ENCODE results near the gene SP6. TPM values are rescaled to one million over a fixed set of nuclear protein-coding genes. Genes with fewer than 3 reads are reported as not detected.

Gene SP6
- total and polyA plus RNA-seq, 3 donors from 2014 or later, result 0.31 to 0.79 (median 0.43) TPM

GRCh38 chr17:47813512-47814031, 37.4 kb downstream of the SP6 start:
- TF ChIP-seq POLR2A (IDR thresholded peaks at IDR 0.05), result no peak
- TF ChIP-seq CTCF (IDR thresholded peaks at IDR 0.05), result no peak
- Histone ChIP-seq H3K27ac (no peak overlapping the region), H3K36me3 (ENCODE audit: low read depth, missing control alignments) (no peaks in the 10 kb centered on the region), H3K4me3 (no peak overlapping the region), H3K9me3 (no peaks in the 10 kb centered on the region), H3K27me3 (no peaks in the 10 kb centered on the region), H3K4me1 (no peaks in the 10 kb centered on the region)
- no peak for DNase-seq
- 96 to 97% methylated on average over 6 to 22 of the region's 22 CpGs for WGBS, 2 donors
- intact Hi-C loops (cut with DNase I; ENCODE audit: low total_unique reads), result no loop called here

DNA sequence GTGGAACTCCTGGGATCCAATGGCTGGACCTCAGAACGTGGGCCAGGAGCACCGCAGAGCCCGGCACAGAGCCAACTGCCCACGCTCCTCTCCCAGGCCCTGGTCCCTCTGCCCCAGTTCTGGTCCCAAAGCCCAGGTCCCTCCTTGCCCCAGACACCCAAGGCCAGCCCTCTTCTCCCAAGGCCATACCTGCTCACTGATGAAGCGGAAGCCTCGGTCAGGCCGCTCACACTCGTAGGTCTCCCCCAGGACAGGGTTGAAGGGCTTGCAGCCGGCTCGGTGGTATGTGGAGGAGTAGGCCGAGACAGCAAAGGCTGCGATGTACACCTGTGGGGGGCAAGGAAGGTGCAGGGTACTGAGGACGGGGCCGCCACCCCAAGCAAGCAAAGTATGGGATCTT, 37.9 kb downstream of the SP6 start:
- DNase-seq, result no peak
- 90 to 91% methylated on average over 9 to 14 of the region's 14 CpGs for WGBS, 2 donors
- TF ChIP-seq CTCF (IDR thresholded peaks at IDR 0.05), result no peak
- no peak for TF ChIP-seq POLR2A (IDR thresholded peaks at IDR 0.05)
- H3K27me3 ChIP-seq, result no peaks in the 10 kb centered on the region
- H3K4me3 ChIP-seq, result no peak overlapping the region
- H3K4me1 ChIP-seq, result no peaks in the 10 kb centered on the region
- H3K36me3 ChIP-seq (ENCODE audit: low read depth, missing control alignments), result no peaks in the 10 kb centered on the region
- no peak overlapping the region for H3K27ac ChIP-seq
- H3K9me3 ChIP-seq, result no peaks in the 10 kb centered on the region
- intact Hi-C loops (cut with DNase I; ENCODE audit: low total_unique reads), result no loop called here

- no peak overlapping the region for H3K4me3 ChIP-seq
- no peak for TF ChIP-seq POLR2A (IDR thresholded peaks at IDR 0.05)
- no peaks in the 10 kb centered on the region for H3K9me3 ChIP-seq
- intact Hi-C loops (cut with DNase I; ENCODE audit: low total_unique reads), result no loop called here
- no peak for DNase-seq
- no peaks in the 10 kb centered on the region for H3K36me3 ChIP-seq (ENCODE audit: low read depth, missing control alignments)
- no peak overlapping the region for H3K27ac ChIP-seq
- 77 to 84% methylated on average over 16 to 18 of the region's 18 CpGs for WGBS, 2 donors
- no peaks in the 10 kb centered on the region for H3K4me1 ChIP-seq
- H3K27me3 ChIP-seq, result no peaks in the 10 kb centered on the region
These were observed 38.6 kb downstream of the SP6 start for GRCh38 chr17:47812146-47812920.

DNA sequence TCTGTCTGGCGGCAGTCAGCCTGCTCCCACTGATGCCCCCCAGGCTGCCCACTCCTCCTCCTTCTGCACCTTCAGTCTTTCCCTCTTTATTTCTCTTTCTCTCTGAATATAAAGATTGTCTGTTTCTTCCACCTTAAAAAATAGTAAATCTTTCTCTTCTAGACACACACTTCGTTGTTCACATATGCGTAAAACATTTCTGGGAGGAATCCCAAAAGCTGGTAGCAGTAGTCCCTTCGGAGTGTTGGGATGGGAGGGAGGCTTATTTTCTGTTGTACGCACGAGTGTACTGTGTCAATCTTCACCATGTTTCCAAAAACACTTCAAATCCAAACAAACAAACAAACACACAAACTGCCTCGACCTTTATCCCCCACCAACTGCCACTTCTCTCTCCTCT, 39.3 kb downstream of the SP6 start:
- 68 to 75% methylated on average over 7 of the region's 7 CpGs for WGBS, 2 donors
- Histone ChIP-seq H3K4me1 (no peaks in the 10 kb centered on the region), H3K36me3 (ENCODE audit: low read depth, missing control alignments) (no peaks in the 10 kb centered on the region), H3K9me3 (no peaks in the 10 kb centered on the region), H3K27me3 (no peaks in the 10 kb centered on the region), H3K4me3 (no peak overlapping the region), H3K27ac (no peak overlapping the region)
- intact Hi-C loops (cut with DNase I; ENCODE audit: low total_unique reads), result no loop called here
- TF ChIP-seq POLR2A (IDR thresholded peaks at IDR 0.05), result no peak
- no peak for TF ChIP-seq CTCF (IDR thresholded peaks at IDR 0.05)
- no peak for DNase-seq

GRCh38 chr17:47810901-47811635, 39.9 kb downstream of the SP6 start:
- Histone ChIP-seq H3K4me1 (no peaks in the 10 kb centered on the region), H3K36me3 (ENCODE audit: low read depth, missing control alignments) (no peaks in the 10 kb centered on the region), H3K27me3 (no peaks in the 10 kb centered on the region), H3K9me3 (no peaks in the 10 kb centered on the region), H3K4me3 (no peak overlapping the region), H3K27ac (no peak overlapping the region)
- intact Hi-C loops (cut with DNase I; ENCODE audit: low total_unique reads), result no loop called here
- 73 to 85% methylated on average over 7 to 9 of the region's 9 CpGs for WGBS, 2 donors
- no peak for DNase-seq
- TF ChIP-seq POLR2A (IDR thresholded peaks at IDR 0.05), result no peak
- TF ChIP-seq CTCF (IDR thresholded peaks at IDR 0.05), result no peak
